ENCODE results near the gene EHBP1L1.

- TF ChIP-seq SIN3A (IDR thresholded peaks at IDR 0.05; ENCODE audit: borderline replicate concordance, low read depth, low read length) (no peak), ZNF18 (CRISPR knock-in tag; IDR thresholded peaks at IDR 0.05; ENCODE audit: insufficient replicate concordance) (no peak), FOXP1 (IDR thresholded peaks at IDR 0.05) (no peak), FOXP1 (CRISPR knock-in tag; IDR thresholded peaks at IDR 0.05) (no peak), RXRB (CRISPR knock-in tag; IDR thresholded peaks at IDR 0.05; ENCODE audit: borderline replicate concordance) (peak; percentile 91), CTCF (CRISPR knock-in tag; IDR thresholded peaks at IDR 0.05) (no peak), ZNF253 (CRISPR knock-in tag; IDR thresholded peaks at IDR 0.05; ENCODE audit: borderline replicate concordance) (no peak)
Observed at GRCh38 chr11:65529475-65530156, 46.2 kb upstream of the EHBP1L1 start.

Data from HepG2 (cell line).